HG03432 (cell line): Measurements from ENCODE around the gene TLE2.
A peak's percentile ranks its signal among the peaks of the same experiment; 100 is the strongest.

Experiments used
- ATAC-seq: cut with Tn5 transposase; IDR thresholded peaks from one replicate; pipeline ENCODE4 v1.9.1; 2021; ENCODE audit warnings: mild to moderate bottlenecking, moderate library complexity; ENCODE audit not compliant: unreplicated experiment

Gene TLE2

GRCh38 chr19:2962018-2962670 is 66.9 kb downstream of the TLE2 start:
- no peak for ATAC-seq

- ATAC-seq, result no peak
These were observed 69.0 kb downstream of the TLE2 start for GRCh38 chr19:2960120-2960519.

- ATAC-seq, result no peak
These were observed 71.9 kb downstream of the TLE2 start for GRCh38 chr19:2957160-2957559.

- ATAC-seq, result no peak
These were observed 76.1 kb downstream of the TLE2 start for GRCh38 chr19:2952953-2953481.

- ATAC-seq, result peak; percentile 88
These were observed 78.6 kb downstream of the TLE2 start for GRCh38 chr19:2950286-2951124.

GRCh38 chr19:2949939-2950285 is 79.2 kb downstream of the TLE2 start:
- ATAC-seq, result peak; percentile 1
